ENCODE results near the gene ARHGAP12.

ARHGAP12 gene

DNA sequence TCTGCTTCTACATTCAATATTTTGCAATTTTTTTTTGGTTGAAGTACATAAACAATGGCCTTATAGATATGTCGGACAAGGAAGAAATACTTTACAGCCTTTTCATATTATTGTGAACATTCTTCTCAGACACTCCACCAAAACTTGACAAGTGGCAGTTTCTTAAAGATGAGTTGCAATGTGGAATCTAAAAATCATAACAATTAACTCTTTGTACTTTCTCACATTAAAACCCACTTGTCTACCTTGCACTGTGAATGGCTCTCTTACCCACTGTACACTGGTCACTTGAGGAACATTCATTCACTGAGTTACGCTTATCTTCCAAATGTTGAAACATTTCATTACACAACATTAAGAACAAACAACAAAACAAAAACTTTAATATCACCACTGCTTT is 44.2 kb downstream of the ARHGAP12 start:
- H3K27ac ChIP-seq: no peak overlapping the region
- H3K4me2 ChIP-seq: no peak overlapping the region
- no peak overlapping the region for H3K9ac ChIP-seq
- no peak overlapping the region for H2AFZ ChIP-seq (ENCODE audit: low read depth)
- no peaks in the 10 kb centered on the region for H3K27me3 ChIP-seq (ENCODE audit: insufficient read depth, low read depth)
- H3K4me3 ChIP-seq (IDR thresholded peaks at IDR 0.05; ENCODE audit: insufficient read depth, low read depth, low read length): no peak overlapping the region
- H4K20me1 ChIP-seq (ENCODE audit: insufficient read depth): no peaks in the 10 kb centered on the region
- TF ChIP-seq CTCF (conservative IDR thresholded peaks at IDR 0.05; ENCODE audit: low read depth, low read length): no peak
- no peaks in the 10 kb centered on the region for H3K36me3 ChIP-seq (ENCODE audit: insufficient read depth)
- no peaks in the 10 kb centered on the region for H3K4me1 ChIP-seq (ENCODE audit: low read depth, poor library complexity, severe bottlenecking)
- H3K79me2 ChIP-seq (ENCODE audit: insufficient read depth, low read depth): no peaks in the 10 kb centered on the region

DNA sequence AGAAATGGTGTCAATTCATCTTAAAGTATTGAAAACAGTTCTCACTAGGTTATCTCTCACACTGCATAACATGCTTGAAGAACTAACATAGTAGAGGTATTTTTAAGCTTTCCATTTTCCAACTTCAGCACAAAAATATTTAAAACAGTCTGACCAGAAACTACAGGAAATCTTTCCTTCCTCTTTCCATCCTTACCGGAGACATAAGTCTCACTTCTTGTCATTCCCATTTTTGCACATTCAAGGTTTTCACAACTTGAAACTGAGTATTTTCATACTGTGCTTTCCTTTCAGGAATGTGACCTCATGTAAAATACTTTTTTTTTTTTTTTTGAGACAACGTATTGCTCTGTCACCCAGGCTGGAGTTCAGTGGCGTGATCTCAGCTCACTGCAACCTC is 45.2 kb downstream of the ARHGAP12 start:
- no peaks in the 10 kb centered on the region for H3K4me1 ChIP-seq (ENCODE audit: low read depth, poor library complexity, severe bottlenecking)
- H2AFZ ChIP-seq (ENCODE audit: low read depth): no peak overlapping the region
- H3K9ac ChIP-seq: no peak overlapping the region
- no peaks in the 10 kb centered on the region for H3K79me2 ChIP-seq (ENCODE audit: insufficient read depth, low read depth)
- H4K20me1 ChIP-seq (ENCODE audit: insufficient read depth): no peaks in the 10 kb centered on the region
- no peak for TF ChIP-seq CTCF (conservative IDR thresholded peaks at IDR 0.05; ENCODE audit: low read depth, low read length)
- no peak overlapping the region for H3K27ac ChIP-seq
- H3K4me2 ChIP-seq: no peak overlapping the region
- no peaks in the 10 kb centered on the region for H3K36me3 ChIP-seq (ENCODE audit: insufficient read depth)
- H3K27me3 ChIP-seq (ENCODE audit: insufficient read depth, low read depth): no peaks in the 10 kb centered on the region
- H3K4me3 ChIP-seq (IDR thresholded peaks at IDR 0.05; ENCODE audit: insufficient read depth, low read depth, low read length): no peak overlapping the region

DNA sequence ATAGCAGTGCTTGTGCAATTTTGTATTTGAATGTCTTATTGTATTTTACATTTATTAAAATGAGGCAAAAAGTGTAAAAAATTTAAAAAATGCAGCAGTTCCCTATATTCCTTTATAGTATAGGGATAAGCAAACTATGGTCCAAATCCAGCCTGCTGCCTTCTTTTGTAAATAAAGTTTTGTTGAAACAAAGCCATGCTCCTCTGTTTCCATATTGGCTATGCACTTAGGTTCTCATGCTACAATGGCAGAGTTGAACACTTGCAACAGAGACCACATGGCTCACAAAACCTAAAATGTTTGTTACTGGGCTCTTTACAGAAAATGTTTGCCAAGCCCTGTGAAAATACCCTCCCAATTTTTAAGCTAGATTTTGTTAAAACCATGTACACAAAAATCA is 50.1 kb downstream of the ARHGAP12 start:
- H3K27ac ChIP-seq: no peak overlapping the region
- H2AFZ ChIP-seq (ENCODE audit: low read depth): no peak overlapping the region
- H4K20me1 ChIP-seq (ENCODE audit: insufficient read depth): no peaks in the 10 kb centered on the region
- H3K27me3 ChIP-seq (ENCODE audit: insufficient read depth, low read depth): no peaks in the 10 kb centered on the region
- H3K4me2 ChIP-seq: no peak overlapping the region
- no peak for TF ChIP-seq CTCF (conservative IDR thresholded peaks at IDR 0.05; ENCODE audit: low read depth, low read length)
- no peaks in the 10 kb centered on the region for H3K4me1 ChIP-seq (ENCODE audit: low read depth, poor library complexity, severe bottlenecking)
- no peaks in the 10 kb centered on the region for H3K36me3 ChIP-seq (ENCODE audit: insufficient read depth)
- H3K79me2 ChIP-seq (ENCODE audit: insufficient read depth, low read depth): no peaks in the 10 kb centered on the region
- H3K9ac ChIP-seq: no peak overlapping the region
- no peak overlapping the region for H3K4me3 ChIP-seq (IDR thresholded peaks at IDR 0.05; ENCODE audit: insufficient read depth, low read depth, low read length)

DNA sequence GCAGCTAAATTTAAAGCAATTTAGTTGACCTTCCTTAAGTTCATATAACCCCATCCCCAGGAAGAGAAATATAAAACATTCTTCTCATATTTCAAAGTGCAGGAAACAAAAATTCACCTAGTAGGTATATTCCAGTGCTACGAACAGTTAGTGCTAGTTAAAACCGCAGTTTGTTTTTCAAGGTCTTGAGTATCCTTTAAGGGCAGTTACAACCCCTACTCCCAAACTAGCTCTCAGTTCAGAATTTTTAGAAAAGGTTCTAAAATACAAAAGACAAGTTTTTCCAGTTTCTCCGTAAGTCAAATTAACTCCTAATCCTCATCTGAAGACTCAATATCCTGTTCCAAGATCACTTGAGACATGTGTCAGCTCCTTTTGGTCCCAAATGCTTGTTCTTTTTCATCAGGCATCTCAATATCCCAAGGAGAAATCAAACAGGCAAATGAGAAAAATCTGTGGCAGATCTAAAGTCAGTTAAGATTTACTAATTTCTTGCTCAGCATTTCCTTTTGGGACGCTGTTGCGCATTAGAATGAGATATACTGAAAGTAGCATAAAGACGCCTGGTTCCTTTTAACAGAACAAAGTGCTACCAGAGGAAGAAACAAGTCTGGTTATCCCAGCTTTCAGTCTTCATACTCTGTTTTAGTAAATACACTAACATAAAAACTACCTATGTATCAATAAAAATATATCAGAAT is 51.8 kb downstream of the ARHGAP12 start:
- Histone ChIP-seq H2AFZ (ENCODE audit: low read depth) (no peak overlapping the region), H3K9ac (no peak overlapping the region), H4K20me1 (ENCODE audit: insufficient read depth) (no peaks in the 10 kb centered on the region), H3K4me1 (ENCODE audit: low read depth, poor library complexity, severe bottlenecking) (no peaks in the 10 kb centered on the region), H3K4me3 (IDR thresholded peaks at IDR 0.05; ENCODE audit: insufficient read depth, low read depth, low read length) (no peak overlapping the region), H3K27ac (no peak overlapping the region), H3K27me3 (ENCODE audit: insufficient read depth, low read depth) (no peaks in the 10 kb centered on the region), H3K36me3 (ENCODE audit: insufficient read depth) (no peaks in the 10 kb centered on the region), H3K4me2 (no peak overlapping the region), H3K79me2 (ENCODE audit: insufficient read depth, low read depth) (no peaks in the 10 kb centered on the region)
- no peak for TF ChIP-seq CTCF (conservative IDR thresholded peaks at IDR 0.05; ENCODE audit: low read depth, low read length)

Measured in KMS-11 (cell line).